ENCODE data around the gene COG8.

Gene COG8

GRCh38 chr16:69310653-69311532, 28.5 kb downstream of the COG8 start, which contains the start of gene VPS4A:
Gene VPS4A, plus strand, starts transcription at chr16:69311350. Its CDS starts 162 bp downstream, at chr16:69311512.
- TF ChIP-seq REST (IDR thresholded peaks at IDR 0.05; ENCODE audit: insufficient read depth in 1 of 2, low read depth in 2 of 2, low read length in 2 of 2) (no peak), TAF1 (IDR thresholded peaks at IDR 0.05; ENCODE audit: borderline replicate concordance, insufficient read depth, low read length) (peak; percentile 78), FOXP2 (optimal IDR thresholded peaks at IDR 0.05; ENCODE audit: borderline replicate concordance, extremely low read depth, extremely low read length, insufficient read depth) (peak; percentile 98), POLR2AphosphoS5 (IDR thresholded peaks at IDR 0.05; ENCODE audit: low read depth, low read length) (peak; percentile 58; the same call in 1 of the 2 replicates), SIN3A (IDR thresholded peaks at IDR 0.05; ENCODE audit: borderline replicate concordance, insufficient read depth, low read length) (no peak)

GRCh38 chr16:69309316-69309715, 30.0 kb downstream of the COG8 start:
- no peak for TF ChIP-seq FOXP2 (optimal IDR thresholded peaks at IDR 0.05; ENCODE audit: borderline replicate concordance, extremely low read depth, extremely low read length, insufficient read depth)
- TF ChIP-seq REST (IDR thresholded peaks at IDR 0.05; ENCODE audit: insufficient read depth in 1 of 2, low read depth in 2 of 2, low read length in 2 of 2) = no peak
- TF ChIP-seq SIN3A (IDR thresholded peaks at IDR 0.05; ENCODE audit: borderline replicate concordance, insufficient read depth, low read length) = no peak
- no peak for TF ChIP-seq TAF1 (IDR thresholded peaks at IDR 0.05; ENCODE audit: borderline replicate concordance, insufficient read depth, low read length)
- TF ChIP-seq POLR2AphosphoS5 (IDR thresholded peaks at IDR 0.05; ENCODE audit: low read depth, low read length) = no peak

GRCh38 chr16:69307856-69308255, 31.5 kb downstream of the COG8 start:
- TF ChIP-seq FOXP2 (optimal IDR thresholded peaks at IDR 0.05; ENCODE audit: borderline replicate concordance, extremely low read depth, extremely low read length, insufficient read depth) (no peak), SIN3A (IDR thresholded peaks at IDR 0.05; ENCODE audit: borderline replicate concordance, insufficient read depth, low read length) (no peak), POLR2AphosphoS5 (IDR thresholded peaks at IDR 0.05; ENCODE audit: low read depth, low read length) (no peak), REST (IDR thresholded peaks at IDR 0.05; ENCODE audit: insufficient read depth in 1 of 2, low read depth in 2 of 2, low read length in 2 of 2) (no peak), TAF1 (IDR thresholded peaks at IDR 0.05; ENCODE audit: borderline replicate concordance, insufficient read depth, low read length) (no peak)

GRCh38 chr16:69307091-69307490, 32.3 kb downstream of the COG8 start:
- TF ChIP-seq FOXP2 (optimal IDR thresholded peaks at IDR 0.05; ENCODE audit: borderline replicate concordance, extremely low read depth, extremely low read length, insufficient read depth) = no peak
- no peak for TF ChIP-seq REST (IDR thresholded peaks at IDR 0.05; ENCODE audit: insufficient read depth in 1 of 2, low read depth in 2 of 2, low read length in 2 of 2)
- TF ChIP-seq TAF1 (IDR thresholded peaks at IDR 0.05; ENCODE audit: borderline replicate concordance, insufficient read depth, low read length) = no peak
- no peak for TF ChIP-seq POLR2AphosphoS5 (IDR thresholded peaks at IDR 0.05; ENCODE audit: low read depth, low read length)
- TF ChIP-seq SIN3A (IDR thresholded peaks at IDR 0.05; ENCODE audit: borderline replicate concordance, insufficient read depth, low read length) = no peak
